ENCODE results near the gene ARSG.

The ARSG gene

DNA sequence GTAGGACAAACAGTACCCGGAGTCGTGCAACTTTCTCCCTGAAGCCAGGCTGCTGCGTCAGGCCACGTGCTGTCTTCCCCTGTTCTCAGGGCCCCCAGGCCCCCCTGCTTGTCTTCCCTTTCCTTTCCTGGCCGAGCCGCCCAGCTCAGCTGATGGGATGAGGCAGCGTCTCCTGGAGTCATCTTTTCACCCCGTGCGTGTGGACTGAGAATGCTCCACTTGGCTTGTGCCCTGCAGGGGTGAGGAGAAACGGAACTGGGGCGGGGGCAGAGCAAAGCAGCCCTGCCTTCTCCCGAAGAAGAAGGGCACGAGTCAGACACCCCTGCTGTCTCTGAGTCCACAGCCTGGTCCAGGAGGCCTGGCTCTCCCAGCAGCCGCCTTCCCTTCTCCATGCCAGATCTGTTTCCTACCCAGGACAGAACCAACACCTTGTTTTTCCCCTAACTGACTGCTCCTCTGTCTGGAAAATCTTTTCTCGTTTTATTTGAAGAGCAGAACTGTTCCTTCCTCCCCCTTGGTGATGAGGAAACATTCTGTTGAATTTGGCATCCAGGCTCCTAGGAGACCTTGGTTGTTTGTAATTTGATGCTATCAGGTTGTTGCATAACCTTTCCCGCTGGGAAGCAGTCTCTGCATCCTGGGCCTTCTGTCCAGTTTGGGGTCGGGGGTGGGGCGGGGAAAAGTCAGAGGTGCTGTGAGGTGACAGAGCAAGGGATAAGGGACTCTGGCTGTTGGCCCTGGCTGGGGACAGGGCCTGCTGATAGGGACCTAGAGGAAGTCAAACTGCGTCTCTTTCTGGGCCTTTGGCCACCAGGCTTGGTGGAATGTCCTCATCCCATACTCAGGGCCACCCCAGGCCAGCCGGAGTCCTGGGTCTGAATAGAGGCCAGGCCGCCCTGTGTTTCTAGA lies 87.2 kb downstream of the ARSG start:
- DNase-seq (ENCODE audit: low read depth in 2 of 2): no peak

DNA sequence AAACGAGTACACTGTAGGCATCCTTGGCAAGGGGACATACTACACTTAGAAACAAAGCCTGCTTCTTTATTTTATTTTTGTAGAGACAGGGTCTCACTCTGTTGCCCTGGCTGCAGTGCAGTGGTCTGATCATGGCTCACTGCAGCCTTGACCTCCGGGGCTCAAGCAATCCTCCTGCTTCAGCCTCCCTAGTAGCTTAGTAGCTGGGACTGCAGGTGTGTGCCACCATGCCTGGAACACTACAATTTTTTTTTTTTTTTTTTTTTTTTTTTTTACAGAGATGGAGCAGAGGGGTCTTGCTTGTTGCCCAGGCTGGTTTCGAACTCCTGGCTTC lies 87.8 kb downstream of the ARSG start:
- DNase-seq (ENCODE audit: low read depth in 2 of 2): no peak

DNA sequence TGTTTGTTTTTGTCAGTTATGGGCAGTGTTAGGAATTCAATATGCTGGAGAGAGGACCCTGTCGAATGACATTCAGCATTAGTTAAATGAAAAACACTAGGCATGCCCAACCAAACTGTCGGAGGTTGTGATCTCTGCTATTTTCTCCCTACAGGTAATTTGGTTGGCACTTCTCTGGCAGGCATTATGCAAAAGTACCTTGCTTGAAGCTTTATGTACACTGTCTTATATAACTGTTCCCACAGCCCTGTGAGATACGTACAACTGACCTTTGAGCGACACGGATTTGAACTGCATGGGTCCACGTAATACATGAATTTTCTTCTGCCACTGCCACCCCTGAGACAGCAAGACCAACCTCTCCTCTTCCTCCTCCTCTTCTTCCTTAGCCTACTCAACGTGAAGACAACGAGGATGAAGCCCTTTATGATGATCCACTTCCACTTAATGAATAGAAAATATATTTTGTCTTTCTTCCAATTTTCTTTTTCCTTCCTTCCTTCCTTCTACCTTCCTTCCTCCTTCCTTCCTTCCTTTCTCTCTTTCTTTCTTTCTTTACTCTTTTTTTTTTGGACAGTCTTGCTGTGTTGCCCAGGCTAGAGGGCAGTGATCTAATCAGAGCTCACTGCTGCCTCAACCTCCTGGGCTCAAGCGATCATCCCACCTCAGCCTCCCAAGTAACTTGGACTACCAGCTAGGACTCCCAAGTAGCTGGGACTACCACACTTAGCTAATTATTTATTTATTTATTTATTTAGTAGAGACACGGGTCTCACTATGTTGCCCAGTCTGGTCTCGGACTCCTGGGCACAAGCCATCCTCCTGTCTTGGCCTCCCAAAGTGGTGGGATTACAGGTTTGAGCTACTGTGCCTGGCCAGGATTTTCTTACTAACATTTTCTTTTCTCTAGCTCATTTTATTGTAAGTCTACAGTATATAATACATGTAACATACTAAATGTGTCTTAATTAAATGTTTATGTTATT lies 88.7 kb downstream of the ARSG start:
- no peak for DNase-seq (ENCODE audit: low read depth in 2 of 2)

DNA sequence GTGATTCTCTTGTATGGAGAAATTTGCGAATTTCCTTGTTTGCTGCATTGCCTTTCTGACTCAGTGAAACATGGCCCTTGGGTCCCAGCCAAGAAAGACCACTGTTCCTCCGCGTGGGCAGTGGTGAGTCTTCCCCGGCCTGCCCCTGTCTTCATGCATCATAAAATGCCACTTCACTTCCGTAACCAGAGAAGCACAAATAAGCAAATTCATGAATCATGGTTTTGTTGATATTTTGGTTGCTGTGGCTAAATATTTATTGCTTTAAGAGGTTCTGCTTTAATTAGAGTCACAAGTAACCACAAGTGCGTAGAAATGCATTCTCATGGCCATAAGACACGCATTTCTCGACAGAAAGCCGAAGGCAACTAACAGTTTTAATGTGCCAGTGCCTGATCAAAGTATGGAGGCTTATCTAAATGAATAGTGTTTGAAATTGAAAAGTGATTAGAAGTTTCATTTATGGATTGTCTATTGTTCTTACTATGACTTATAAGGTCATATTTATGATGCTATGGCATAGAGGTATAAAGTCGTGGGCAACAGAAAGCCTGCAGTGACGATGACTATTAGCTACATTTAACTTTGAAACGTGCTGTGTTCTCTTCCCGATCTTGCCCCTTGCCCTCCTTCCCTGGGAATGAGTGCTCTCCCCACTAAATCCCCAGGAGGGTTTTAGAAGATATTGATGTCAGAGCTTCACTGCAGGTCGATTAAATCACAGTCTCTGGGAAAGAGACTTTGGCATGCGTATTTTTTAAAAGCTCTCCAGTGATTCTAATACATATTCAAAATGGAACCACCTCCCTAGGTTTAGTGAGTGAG lies 90.0 kb downstream of the ARSG start:
- DNase-seq (ENCODE audit: low read depth in 2 of 2): no peak

DNA sequence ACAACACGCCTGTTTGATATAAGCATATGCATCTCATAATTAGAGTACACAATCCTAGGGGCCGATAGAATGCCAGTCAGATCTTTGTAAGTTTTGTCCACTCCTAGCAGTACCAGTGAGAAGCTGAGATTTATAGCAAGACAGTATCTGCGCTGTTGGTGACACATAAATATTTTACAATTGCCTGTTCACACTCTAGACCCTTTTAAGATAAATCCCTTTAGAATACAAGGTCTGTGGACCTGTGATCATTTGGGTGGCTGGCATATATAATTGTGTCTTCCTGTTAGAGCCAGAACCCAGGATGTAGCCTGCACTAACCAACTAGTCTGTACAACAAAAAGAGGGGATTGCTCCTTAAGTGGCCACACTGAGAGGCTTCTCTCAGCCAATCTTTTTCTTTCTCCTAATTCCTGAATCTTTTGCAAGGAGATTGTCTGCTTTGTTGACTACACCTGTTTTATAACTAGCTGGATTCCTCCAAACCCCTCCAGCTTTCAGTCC lies 91.3 kb downstream of the ARSG start:
- DNase-seq (ENCODE audit: low read depth in 2 of 2): no peak

DNA sequence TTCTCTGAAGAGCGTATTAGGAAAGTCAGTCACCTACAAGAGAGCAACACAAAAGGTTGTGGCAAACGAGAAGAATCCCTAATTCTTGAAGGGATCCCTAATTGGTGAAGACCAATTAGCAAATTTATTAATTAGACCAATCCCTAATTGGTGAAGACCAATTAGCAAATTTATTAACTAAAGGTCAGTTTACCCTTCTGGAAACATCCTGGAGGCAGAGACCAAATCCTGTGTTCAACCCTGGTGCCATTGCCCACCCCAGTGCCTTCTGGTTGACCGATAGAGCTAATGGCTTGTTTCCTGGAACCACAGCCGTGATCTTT lies 91.8 kb downstream of the ARSG start:
- DNase-seq (ENCODE audit: low read depth in 2 of 2): no peak

DNA sequence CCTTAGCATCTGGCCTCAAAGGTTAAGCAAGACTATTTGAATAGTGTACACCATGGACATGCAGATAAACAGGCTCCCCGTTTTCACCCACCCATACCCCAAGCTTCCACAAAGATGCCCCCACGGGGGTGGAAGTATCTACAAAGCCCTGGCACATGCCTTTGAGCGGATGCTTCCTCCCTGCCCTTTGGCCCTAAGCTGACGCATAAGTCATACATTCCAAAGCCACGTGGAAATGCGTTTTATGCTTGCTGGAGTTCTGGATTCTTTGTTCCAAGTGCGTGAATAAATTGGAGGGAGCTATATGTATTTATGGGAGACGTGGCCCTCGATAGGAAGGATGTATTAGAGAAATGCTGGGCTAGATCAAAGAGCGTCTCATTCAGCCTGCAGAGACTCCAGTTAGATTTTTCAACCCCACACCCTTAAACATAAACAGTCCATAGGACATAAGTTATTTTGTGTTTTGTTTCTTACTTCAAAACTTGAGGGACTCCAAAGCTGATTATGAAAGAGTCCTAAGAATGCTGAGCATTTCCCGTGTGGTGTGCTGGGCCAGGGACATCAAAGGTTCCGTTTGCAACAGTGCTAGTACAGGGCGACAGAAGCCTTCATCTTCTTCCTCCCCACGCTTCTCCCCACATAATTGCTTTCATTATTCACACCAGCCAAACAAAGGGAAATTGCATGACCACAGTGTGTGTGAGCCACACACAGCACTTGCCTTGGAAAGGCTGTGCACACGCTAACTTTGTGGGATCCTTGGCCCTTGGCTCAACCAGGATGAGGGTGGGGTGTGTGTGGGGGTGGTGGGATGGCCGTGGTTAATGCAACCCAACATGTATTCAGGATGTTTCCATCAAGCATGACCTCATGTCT lies 92.4 kb downstream of the ARSG start:
- no peak for DNase-seq (ENCODE audit: low read depth in 2 of 2)

DNA sequence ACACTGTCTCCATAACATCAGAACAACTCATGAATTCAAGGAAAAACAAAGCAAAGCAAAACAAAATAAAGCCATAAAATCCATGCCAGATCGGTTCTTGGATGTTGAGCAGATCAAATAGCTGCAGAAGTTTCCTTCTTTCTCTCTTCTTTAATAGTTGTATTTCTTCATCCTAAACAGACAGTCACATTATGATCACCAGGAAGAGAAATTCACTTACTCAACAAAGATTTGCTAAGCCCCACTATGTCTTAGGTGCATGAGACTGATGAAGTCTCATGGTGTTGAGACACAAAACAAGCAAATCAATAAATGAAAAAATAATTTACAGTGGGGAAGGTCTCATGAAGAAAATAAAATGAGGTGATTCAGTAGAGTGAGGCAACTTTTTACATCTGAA lies 93.2 kb downstream of the ARSG start:
- DNase-seq (ENCODE audit: low read depth in 2 of 2): no peak

DNA sequence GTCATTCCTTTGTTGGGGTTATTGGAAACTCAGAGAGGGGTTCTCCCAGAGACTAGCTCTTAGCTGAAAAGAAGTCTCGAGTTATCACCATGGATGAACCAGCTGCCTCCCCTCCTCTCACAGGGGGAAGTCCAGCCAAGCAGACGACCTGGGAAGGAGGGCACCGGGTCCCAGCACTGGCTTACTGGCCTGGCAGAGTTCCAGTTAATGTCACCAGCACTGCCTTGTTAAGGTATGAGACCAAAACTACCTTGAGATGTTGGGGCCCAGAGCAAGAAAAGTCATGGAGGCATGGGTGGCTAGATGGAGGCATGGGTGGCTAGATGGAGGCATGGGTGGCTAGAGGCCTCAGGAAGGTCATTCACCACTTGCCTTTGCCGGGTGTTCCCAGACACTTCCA lies 93.6 kb downstream of the ARSG start:
- DNase-seq (ENCODE audit: low read depth in 2 of 2): no peak

DNA sequence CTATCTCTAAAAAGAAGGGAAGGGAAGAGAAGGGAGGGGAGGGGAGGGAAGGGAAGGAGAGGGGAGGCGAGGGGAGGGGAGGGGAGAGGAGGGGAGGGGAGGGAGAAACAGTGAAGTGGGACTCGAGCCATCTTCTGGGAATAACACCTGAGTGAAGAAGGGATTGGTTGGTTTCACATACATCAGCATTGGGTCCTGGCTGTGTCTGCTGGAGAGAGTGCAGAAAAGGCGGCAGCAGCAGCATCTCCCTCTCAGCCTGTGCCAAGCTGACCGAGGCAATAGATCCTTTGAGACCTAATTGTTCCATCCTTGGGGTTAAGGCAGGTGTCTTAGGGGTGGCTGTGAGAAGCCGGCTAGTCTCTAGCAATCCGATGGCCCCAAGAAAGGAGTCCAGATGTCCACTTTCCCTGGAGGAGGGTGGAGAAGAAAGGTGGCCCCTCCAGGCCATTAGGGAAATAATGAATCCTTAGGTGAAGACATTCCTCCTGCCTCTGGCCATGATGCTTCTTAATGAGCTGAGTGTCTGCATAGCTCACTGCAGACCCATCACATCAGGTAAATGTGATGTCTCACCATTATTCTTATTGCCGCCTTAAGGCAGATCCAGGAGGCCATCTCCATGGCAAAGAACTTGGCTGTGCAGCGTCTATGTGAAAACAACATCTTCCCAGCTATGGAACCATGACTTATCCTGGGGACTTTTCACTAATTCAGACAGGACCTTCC lies 94.4 kb downstream of the ARSG start:
- DNase-seq (ENCODE audit: low read depth in 2 of 2): no peak

DNA sequence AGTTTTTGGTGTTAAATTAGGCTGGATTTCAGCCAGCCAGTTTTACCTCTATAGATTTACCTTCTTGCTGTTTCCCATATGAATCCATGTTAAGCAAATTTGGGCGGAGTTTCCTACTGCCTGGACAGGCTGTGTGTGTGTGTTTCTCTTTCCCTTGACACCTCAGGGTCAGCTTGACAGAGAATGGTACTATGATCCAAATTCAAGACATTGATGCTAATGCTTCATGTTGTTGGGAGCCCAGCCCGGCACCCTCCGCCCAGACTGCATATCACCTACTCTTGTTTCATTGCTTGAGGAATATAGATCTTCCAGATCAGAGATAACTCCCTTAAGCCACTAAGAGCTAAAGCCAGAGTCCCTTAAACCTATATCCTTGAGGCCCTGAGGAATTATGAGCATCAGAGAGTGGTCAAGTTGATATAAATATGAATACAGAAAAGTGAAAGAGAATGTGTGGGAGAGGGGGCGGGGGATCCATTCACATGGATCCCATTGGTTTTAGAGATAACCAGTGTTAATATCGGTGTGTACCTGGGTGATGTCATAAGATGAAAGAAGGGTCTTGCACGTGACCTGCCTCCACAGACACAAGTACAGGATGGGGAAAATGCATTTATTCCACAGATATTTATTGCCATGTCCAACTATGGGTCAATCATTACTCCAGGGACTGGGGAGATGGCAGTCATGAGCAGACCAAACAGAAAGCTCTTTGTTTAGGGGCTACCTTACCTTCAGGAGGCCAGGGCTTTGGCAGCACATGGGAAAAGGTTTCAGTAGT lies 96.3 kb downstream of the ARSG start:
- no peak for DNase-seq (ENCODE audit: low read depth in 2 of 2)

DNA sequence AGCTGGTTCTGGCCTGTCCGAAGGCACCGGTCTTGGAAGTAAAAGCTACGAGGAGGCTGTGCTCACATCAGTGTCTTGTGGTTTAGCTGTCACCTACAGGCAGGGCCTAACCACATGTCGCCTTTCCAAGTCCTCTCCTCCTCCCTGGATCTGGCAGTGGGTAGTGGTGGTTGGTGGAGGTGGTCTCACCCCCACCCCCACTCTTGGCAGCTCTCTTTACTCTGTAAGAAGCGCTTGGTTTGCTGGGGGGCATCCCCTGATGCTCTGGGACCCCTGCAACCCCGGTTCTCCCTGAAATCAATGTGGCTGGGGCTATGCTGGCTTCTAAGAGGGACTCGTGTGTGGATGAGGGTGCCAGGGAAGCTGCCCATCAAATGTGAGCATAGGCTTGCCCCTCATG lies 97.7 kb downstream of the ARSG start:
- DNase-seq (ENCODE audit: low read depth in 2 of 2): no peak

DNA sequence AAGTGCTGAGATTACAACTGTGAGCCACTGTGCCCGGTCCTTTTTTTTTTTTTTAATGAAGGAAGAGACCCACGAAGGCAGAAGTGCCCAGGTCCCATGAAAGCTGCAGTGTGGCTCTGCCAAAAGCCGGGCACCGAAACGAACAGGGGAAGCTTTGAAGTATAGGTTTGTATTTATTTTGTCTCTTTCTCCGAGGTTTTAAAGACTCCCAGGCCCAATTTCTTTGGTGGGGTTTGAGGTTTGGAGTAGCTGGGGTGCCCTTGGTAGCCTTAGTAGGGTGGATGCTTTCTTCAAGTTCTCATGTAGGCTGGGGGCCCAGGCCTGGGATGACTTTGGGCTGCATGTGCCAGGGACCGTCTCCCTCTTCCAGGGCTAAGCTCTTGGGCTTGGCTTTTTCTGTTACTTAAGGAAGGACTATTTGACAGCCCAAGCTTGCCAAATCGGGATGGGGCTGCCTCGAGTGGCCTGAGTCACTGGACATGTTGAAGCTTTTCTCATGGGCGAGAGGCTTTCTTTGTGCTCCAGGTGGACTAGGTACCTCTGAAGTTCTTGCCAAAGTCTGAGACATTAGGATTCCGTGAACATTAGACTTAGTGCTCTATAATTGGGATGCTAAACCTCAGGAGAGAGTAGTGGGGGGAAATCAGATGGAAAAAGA lies 99.7 kb downstream of the ARSG start:
- DNase-seq (ENCODE audit: low read depth in 2 of 2): no peak

DNA sequence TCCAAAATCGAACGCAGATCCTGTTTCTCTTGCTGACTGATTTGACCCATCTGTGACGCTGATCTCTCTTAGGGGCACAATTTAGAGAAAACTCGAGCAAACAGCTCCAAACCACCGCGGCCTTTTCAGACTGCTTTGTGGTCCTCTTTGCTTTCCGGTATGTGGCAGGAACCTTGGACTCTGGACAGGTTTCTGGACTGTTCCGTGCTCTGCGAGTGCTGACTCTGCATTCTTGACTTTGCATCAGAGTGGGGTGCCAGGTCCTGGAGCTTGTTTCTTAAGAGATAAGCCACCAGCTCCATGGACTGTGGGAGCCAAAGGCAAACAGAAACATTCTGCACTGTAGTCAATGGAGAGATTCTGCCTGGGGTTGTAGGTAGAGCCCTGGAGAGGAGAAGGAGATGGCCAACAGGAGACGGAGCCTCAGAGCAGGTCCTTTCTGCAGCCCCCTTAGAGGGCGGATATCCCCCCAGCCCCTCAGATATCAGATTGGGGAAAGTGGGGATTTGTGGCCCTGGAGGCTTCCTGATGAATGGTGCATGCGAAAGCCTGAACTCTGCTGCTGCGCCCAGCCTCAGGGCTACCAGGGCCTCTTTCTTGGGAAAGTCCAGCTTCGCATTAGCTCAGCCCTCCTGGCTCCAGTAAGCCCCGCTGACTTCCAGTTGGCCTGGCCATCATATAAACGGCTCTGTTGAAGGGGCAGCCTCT lies 100.4 kb downstream of the ARSG start:
- DNase-seq (ENCODE audit: low read depth in 2 of 2): no peak

DNA sequence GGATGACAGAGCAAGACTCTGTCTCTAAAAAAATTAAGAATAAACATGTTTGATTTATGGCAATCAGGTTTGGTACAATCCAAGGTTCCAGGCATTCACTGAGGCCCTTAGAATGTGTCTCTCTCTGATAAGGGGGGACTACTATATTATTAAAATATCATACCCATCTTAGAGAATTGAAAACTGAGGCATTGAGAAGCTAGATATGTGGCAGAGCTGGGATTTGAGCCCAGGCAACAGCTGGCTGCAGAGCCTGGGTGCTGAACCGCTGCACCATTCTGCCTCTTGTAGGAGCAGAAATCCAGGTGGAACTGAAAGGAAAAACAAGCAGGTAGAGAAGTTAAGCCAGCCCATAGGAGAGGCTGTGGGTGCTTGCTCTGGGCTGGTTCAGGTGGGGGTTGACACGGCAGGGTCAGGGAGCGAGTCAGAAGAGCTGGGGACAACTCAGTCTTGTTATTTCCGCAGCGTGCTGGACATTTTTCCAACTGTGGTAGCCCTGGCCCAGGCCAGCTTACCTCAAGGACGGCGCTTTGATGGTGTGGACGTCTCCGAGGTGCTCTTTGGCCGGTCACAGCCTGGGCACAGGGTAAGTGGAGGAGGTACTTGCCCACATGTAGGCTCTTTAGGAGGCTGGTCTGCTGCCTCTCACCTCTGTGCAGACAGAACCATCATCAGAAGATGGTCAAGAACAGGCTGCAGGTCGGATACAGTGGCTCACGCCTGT lies 103.5 kb downstream of the ARSG start:
- DNase-seq (ENCODE audit: low read depth in 2 of 2): no peak

DNA sequence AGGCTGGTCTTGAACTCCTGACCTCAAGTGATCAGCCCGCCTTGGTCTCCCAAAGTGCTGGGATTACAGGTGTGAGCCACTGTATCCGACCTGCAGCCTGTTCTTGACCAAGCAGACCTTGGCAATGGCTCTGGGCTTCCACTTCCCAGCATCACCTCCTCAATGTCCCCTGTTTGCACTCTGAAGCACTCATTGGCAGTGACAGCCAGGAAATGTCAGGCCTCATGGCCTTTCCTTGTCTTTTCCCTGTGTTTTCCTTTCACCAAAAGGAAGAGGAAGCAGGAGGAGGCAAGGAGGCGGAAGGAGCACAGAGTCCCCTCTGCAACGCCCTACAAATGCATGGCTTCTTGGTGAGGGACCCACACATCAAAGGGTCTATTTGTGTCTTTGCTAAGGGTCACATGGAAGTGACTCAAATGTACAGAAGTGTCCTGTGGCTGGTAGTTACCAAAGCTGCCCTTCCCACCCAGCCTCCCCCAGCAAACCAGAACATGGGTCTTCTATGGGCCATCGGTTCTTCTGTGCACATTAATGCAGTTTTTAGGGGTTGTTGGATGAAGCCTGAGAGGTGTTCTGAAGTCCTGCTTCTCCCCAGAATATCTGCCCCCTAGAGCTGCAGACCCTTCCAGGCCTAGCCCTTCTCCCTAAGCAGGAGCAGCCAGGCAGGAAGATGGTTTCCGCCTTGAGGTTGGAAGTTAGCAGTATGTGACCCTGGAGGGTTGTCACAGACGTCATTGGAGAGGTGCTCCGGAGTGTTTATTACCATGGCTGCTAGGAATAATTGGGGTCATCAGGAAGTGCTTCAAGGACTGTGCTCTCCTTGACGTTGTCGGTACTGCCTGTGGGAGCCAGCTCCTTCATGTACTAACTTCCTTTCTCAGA lies 105.2 kb downstream of the ARSG start:
- no peak for DNase-seq (ENCODE audit: low read depth in 2 of 2)

All from stimulated activated CD4-positive, alpha-beta T cell treated with anti-CD3 and anti-CD28 coated beads, Interleukin-1b, Interleukin-23, amount 100 ng/mL, for 4 hours (primary cell).